ENCODE results near the gene FAF1.

Gene FAF1

GRCh38 chr1:50969611-50970508 lies 9.8 kb upstream of the FAF1 start, which contains the start of gene CDKN2C:
Gene CDKN2C, plus strand, starts transcription at chr1:50970245. Its CDS starts 124 bp downstream, at chr1:50970369.
- TF ChIP-seq, protein P1, sequence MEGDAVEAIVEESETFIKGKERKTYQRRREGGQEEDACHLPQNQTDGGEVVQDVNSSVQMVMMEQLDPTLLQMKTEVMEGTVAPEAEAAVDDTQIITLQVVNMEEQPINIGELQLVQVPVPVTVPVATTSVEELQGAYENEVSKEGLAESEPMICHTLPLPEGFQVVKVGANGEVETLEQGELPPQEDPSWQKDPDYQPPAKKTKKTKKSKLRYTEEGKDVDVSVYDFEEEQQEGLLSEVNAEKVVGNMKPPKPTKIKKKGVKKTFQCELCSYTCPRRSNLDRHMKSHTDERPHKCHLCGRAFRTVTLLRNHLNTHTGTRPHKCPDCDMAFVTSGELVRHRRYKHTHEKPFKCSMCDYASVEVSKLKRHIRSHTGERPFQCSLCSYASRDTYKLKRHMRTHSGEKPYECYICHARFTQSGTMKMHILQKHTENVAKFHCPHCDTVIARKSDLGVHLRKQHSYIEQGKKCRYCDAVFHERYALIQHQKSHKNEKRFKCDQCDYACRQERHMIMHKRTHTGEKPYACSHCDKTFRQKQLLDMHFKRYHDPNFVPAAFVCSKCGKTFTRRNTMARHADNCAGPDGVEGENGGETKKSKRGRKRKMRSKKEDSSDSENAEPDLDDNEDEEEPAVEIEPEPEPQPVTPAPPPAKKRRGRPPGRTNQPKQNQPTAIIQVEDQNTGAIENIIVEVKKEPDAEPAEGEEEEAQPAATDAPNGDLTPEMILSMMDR (IDR thresholded peaks at IDR 0.05), result no peak
- DNase-seq (ENCODE audit: low spot score), result peak; percentile 93
- H3K27ac ChIP-seq, result peak within 1 kb of the TSS; percentile 98 to 99
- H3K4me3 ChIP-seq, result peak within 1 kb of the TSS; percentile 89

- TF ChIP-seq, protein P1 (IDR thresholded peaks at IDR 0.05), result no peak
- Histone ChIP-seq H3K27ac (peak overlapping the region; percentile 98 to 99), H3K4me3 (peak overlapping the region; percentile 89)
- DNase-seq (ENCODE audit: low spot score), result peak; percentile 79
These were observed 8.9 kb upstream of the FAF1 start for GRCh38 chr1:50968821-50969610.

DNA sequence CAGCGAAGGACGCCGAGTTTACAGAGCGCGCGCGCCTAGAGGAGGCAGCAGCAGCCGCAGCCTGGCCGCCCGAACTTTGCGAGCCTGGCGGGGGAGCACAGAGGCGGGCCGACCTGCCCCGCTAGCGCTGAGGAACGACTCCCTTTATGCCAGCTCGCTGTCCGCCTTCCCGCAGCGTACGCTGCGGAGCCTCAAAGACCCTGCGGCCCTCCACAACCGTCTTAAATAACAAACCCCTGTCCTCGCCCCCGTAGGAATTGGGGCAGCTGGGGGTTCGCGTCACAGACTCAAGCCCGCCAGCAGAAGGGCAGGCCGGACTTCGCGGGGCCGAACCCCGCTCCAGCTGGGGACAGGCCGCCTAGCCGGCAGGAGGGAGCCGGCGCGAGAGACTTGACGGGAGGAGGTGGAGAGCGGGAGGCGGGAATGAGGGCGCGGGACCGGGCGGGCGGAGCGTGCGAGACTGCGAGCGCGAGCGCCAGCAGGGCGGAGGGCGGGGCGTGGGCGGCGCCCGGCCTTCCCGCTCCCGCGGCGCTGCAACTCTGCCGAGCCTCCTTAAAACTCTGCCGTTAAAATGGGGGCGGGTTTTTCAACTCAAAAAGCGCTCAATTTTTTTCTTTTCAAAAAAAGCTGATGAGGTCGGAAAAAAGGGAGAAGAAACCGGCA lies 8.2 kb upstream of the FAF1 start:
- TF ChIP-seq, protein P1 (IDR thresholded peaks at IDR 0.05), result no peak
- Histone ChIP-seq H3K4me3 (peak overlapping the region; percentile 89), H3K27ac (peak overlapping the region; percentile 98 to 99)
- peak; percentile 92 for DNase-seq (ENCODE audit: low spot score)

DNA sequence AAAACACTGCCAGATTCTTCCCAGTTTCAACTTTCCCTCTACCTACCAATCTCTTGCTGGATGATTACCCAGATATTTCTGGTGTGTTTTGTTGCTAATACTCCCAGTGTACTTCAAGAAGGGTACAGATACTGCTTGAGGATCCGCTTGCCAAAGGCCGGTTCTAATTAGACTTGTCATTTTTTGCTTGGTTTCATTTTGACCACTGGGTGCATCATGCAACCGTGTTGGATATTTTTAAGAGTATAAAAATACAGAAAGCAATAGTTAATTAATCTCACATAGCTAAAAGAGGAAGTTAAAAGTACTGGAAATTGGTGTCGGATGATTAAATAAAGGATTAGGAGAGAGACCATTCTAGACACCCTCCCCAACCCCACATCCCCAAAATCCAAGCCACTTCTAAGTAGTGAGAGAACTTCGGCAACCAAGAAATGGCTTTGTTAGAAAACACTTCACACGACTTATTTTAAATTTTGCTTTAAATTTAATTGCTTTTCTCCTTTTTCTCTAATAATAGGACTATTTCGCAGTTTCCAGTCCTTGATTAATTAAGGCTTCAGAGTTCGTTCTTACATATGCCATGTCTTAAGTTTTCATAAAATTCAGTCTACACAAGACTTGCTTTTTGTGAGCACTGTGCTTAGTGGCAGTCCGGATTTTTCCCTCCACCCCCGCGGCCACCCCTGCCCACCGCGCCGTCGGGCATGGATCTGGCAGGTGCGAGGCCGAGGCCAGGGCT lies 7.5 kb upstream of the FAF1 start:
- DNase-seq (ENCODE audit: low spot score), result no peak
- Histone ChIP-seq H3K27ac (peak overlapping the region; percentile 98 to 99), H3K4me3 (peak overlapping the region; percentile 89)
- TF ChIP-seq, protein P1 (IDR thresholded peaks at IDR 0.05), result peak; percentile 32

DNA sequence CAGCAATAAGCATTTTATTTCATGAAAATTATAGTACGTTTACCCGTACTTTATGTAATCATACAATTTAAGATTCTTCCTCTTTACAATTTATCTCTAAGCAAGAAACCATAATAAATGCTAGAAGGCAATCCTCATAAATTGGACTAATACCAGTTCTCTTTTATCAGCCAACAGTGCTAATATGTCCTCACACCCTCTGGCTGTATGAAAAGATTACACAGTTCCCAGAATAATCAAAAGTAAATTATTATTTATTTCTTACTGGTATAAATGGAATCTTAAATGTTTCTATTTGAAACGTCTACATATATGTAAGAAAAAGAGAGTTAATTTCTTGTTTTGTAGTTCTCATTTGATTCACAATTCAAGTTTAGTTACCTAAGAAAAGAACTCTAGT lies 6.9 kb upstream of the FAF1 start:
- TF ChIP-seq, protein P1 (IDR thresholded peaks at IDR 0.05), result no peak
- H3K4me3 ChIP-seq, result peak overlapping the region; percentile 89
- peak overlapping the region; percentile 98 to 99 for H3K27ac ChIP-seq
- DNase-seq (ENCODE audit: low spot score), result no peak

DNA sequence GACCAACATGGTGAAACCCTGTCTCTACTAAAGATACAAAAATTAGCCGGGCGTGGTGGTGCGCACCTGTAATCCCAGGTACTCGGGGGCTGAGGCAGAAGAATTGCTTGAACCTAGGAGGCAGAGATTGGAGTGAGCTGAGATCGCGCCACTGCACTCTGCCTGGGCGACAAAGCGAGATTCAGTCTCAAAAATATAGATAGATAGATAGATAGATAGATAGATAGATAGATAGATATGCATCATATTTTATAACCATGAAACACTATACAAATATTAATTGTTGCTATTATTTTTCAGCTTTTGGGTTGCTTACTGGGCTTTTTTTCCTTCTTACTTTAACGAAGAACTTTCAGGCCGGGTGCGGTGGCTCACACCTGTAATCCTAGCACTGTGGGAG lies 4.8 kb upstream of the FAF1 start:
- DNase-seq (ENCODE audit: low spot score), result no peak
- TF ChIP-seq, protein P1 (IDR thresholded peaks at IDR 0.05), result no peak
- Histone ChIP-seq H3K4me3 (no peak overlapping the region), H3K27ac (no peak overlapping the region)

All from coronary artery (tissue), 2 donors.